Stomach smooth muscle (tissue), 2 donors: ENCODE data around the gene CRHBP.
"Not testable (repeated sequence)": the region's sequence is repeated elsewhere in the genome, so short reads cannot be mapped to it uniquely, and the experiment has no call there.

Experiments used
- H3K27ac ChIP-seq: one replicate; pipeline ENCODE4 v1.7.0; 2013; ENCODE audit warnings: mild to moderate bottlenecking, low read length, inconsistent platforms
- H3K27me3 ChIP-seq, 2 donors: one replicate each; pipeline ENCODE4 v1.7.0; 2013; ENCODE audit warnings: low read length in 2 of 2; ENCODE audit not compliant: insufficient read depth in 2 of 2, control insufficient read depth in 1 of 2
- H3K36me3 ChIP-seq, 2 donors: one replicate each; pipeline ENCODE4 v1.7.0; 2013; ENCODE audit warnings: low read length in 2 of 2; ENCODE audit not compliant: control insufficient read depth in 2 of 2, insufficient read depth in 2 of 2
- H3K4me1 ChIP-seq: one replicate; pipeline ENCODE4 v1.7.0; 2013; ENCODE audit warnings: low read length; ENCODE audit not compliant: control insufficient read depth, insufficient read depth
- H3K4me3 ChIP-seq, 2 donors: one replicate each; pipeline ENCODE4 v1.7.0; 2013; ENCODE audit warnings: low read length in 2 of 2
- H3K9ac ChIP-seq, 2 donors: one replicate each; pipeline ENCODE4 v1.7.0; 2013; ENCODE audit warnings: low read length in 2 of 2, mild to moderate bottlenecking in 1 of 2
- H3K9me3 ChIP-seq, 2 donors: one replicate each; pipeline ENCODE4 v1.7.0; 2013; ENCODE audit warnings: low read length in 2 of 2; ENCODE audit not compliant: control insufficient read depth in 2 of 2
- donor health status: healthy.
- donor health status: Pancreatic carcinoma.

Gene CRHBP

GRCh38 chr5:76952795-76953536 is at the start of gene CRHBP:
TSS of gene CRHBP (plus strand) at chr5:76953045. CDS start at chr5:76953135, 90 bp downstream.
- peak within 1 kb of the TSS in 1 of 2 donors; percentile 55 for H3K4me3 ChIP-seq
- no peaks in the 10 kb centered on the region for H3K9me3 ChIP-seq
- no peaks in the 10 kb centered on the region for H3K4me1 ChIP-seq
- H3K27me3 ChIP-seq, result peaks cover 6 to 18% of the 10 kb centered on the region in 2 donors
- H3K9ac ChIP-seq, result no peak within 1 kb of the TSS
- no peak within 1 kb of the TSS for H3K27ac ChIP-seq
- H3K36me3 ChIP-seq, result no peaks in the 10 kb centered on the region

GRCh38 chr5:76908166-76908565 is 44.7 kb upstream of the CRHBP start:
- Histone ChIP-seq H3K4me3 (no peak overlapping the region), H3K36me3 (no peaks in the 10 kb centered on the region), H3K9ac (no peak overlapping the region), H3K27me3 (no peaks in the 10 kb centered on the region), H3K27ac (no peak overlapping the region), H3K4me1 (no peaks in the 10 kb centered on the region), H3K9me3 (no peaks in the 10 kb centered on the region)

- H3K9me3 ChIP-seq, H3K27ac ChIP-seq, H3K27me3 ChIP-seq, H3K4me1 ChIP-seq, H3K4me3 ChIP-seq, H3K9ac ChIP-seq, H3K36me3 ChIP-seq: not testable (repeated sequence)
Observed at GRCh38 chr5:76910344-76910933, 42.4 kb upstream of the CRHBP start.

- not testable (repeated sequence) for H3K27me3 ChIP-seq, H3K9ac ChIP-seq, H3K4me1 ChIP-seq, H3K9me3 ChIP-seq, H3K4me3 ChIP-seq, H3K36me3 ChIP-seq, H3K27ac ChIP-seq
Observed at GRCh38 chr5:76914671-76915070, 38.2 kb upstream of the CRHBP start.

GRCh38 chr5:76918539-76918938 is 34.3 kb upstream of the CRHBP start:
- Histone ChIP-seq H3K27ac (no peak overlapping the region), H3K4me3 (no peak overlapping the region), H3K9ac (no peak overlapping the region), H3K9me3 (no peaks in the 10 kb centered on the region), H3K4me1 (no peaks in the 10 kb centered on the region), H3K36me3 (no peaks in the 10 kb centered on the region), H3K27me3 (no peaks in the 10 kb centered on the region)

GRCh38 chr5:76920491-76920890 is 32.4 kb upstream of the CRHBP start:
- Histone ChIP-seq H3K4me1 (no peaks in the 10 kb centered on the region), H3K27me3 (no peaks in the 10 kb centered on the region), H3K36me3 (no peaks in the 10 kb centered on the region)

GRCh38 chr5:76926329-76927105 is 26.3 kb upstream of the CRHBP start:
- H3K36me3 ChIP-seq, result no peaks in the 10 kb centered on the region
- no peaks in the 10 kb centered on the region for H3K27me3 ChIP-seq
- no peaks in the 10 kb centered on the region for H3K4me1 ChIP-seq
- H3K9ac ChIP-seq, result no peak overlapping the region
- no peaks in the 10 kb centered on the region for H3K9me3 ChIP-seq
- H3K27ac ChIP-seq, result no peak overlapping the region
- no peak overlapping the region for H3K4me3 ChIP-seq

More at GRCh38 chr5:76920491-76920890, 32.4 kb upstream of the CRHBP start:
- H3K4me3 ChIP-seq, result no peak overlapping the region
- no peaks in the 10 kb centered on the region for H3K9me3 ChIP-seq
- H3K27ac ChIP-seq, result no peak overlapping the region
- no peak overlapping the region for H3K9ac ChIP-seq

- no peak overlapping the region for H3K9ac ChIP-seq
- H3K4me3 ChIP-seq, result no peak overlapping the region
- H3K36me3 ChIP-seq, result no peaks in the 10 kb centered on the region
- no peaks in the 10 kb centered on the region for H3K9me3 ChIP-seq
- H3K27ac ChIP-seq, result no peak overlapping the region
- no peaks in the 10 kb centered on the region for H3K4me1 ChIP-seq
- no peaks in the 10 kb centered on the region for H3K27me3 ChIP-seq
Observed at GRCh38 chr5:76927961-76928360, 24.9 kb upstream of the CRHBP start.

- H3K9ac ChIP-seq, result no peak overlapping the region
- no peaks in the 10 kb centered on the region for H3K27me3 ChIP-seq
Observed at GRCh38 chr5:76930083-76930482, 22.8 kb upstream of the CRHBP start.

GRCh38 chr5:76938177-76938576 is 14.7 kb upstream of the CRHBP start:
- Histone ChIP-seq H3K4me1 (no peaks in the 10 kb centered on the region), H3K27me3 (no peaks in the 10 kb centered on the region), H3K36me3 (no peaks in the 10 kb centered on the region), H3K9ac (no peak overlapping the region), H3K27ac (no peak overlapping the region), H3K9me3 (no peaks in the 10 kb centered on the region), H3K4me3 (no peak overlapping the region)

More at GRCh38 chr5:76930083-76930482, 22.8 kb upstream of the CRHBP start:
- no peak overlapping the region for H3K27ac ChIP-seq
- no peaks in the 10 kb centered on the region for H3K9me3 ChIP-seq
- no peaks in the 10 kb centered on the region for H3K36me3 ChIP-seq
- no peaks in the 10 kb centered on the region for H3K4me1 ChIP-seq
- no peak overlapping the region for H3K4me3 ChIP-seq
